ENCODE measurements around the gene GP1BA. TPM values are rescaled to one million over a fixed set of nuclear protein-coding genes. Genes with fewer than 3 reads are reported as not detected.

The GP1BA gene
- total and polyA plus RNA-seq, 2 donors (not counting 1 experiment from before 2014, with no cell fraction given), result not detected

DNA sequence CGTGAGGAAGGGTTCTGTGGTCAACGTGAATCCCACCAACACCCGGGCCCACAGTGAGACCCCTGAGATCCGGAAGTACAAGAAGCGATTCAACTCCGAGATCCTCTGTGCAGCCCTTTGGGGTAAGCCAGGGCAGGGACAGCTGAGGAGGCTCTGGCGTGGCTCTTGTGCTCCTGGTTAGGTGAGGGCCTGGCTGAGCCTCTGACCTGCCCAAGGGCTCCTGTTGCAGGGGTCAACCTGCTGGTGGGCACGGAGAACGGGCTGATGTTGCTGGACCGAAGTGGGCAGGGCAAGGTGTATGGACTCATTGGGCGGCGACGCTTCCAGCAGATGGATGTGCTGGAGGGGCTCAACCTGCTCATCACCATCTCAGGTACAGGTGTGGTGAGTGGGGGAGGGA is 37.0 kb upstream of the GP1BA start:
- peaks cover 31% of the 10 kb centered on the region for H3K36me3 ChIP-seq (ENCODE audit: control insufficient read depth, insufficient read depth, low read length)

GRCh38 chr17:4895657-4896331 is 36.3 kb upstream of the GP1BA start:
- Histone ChIP-seq H3K27me3 (ENCODE audit: control insufficient read depth, insufficient read depth, low read length) (no peaks in the 10 kb centered on the region), H3K4me1 (ENCODE audit: control insufficient read depth, extremely low read depth, insufficient read depth, low read length) (no peaks in the 10 kb centered on the region), H4K20me1 (ENCODE audit: control insufficient read depth, extremely low read depth, insufficient read depth, low read length) (no peaks in the 10 kb centered on the region), H3K36me3 (ENCODE audit: control insufficient read depth, insufficient read depth, low read length) (peaks cover 25% of the 10 kb centered on the region), H3K4me2 (ENCODE audit: extremely low read depth, insufficient read depth, low read length) (no peak overlapping the region), H3K4me3 (replicated peaks in 1 of 4; ENCODE audit: control extremely low read depth in 1 of 4, insufficient read depth in 1 of 4, low read depth in 3 of 4, low read length in 4 of 4) (no peak overlapping the region), H3K27ac (ENCODE audit: insufficient read depth, low read length) (no peak overlapping the region), H3K9me3 (ENCODE audit: control insufficient read depth, insufficient read depth, low read depth, low read length) (no peaks in the 10 kb centered on the region), H3K9ac (ENCODE audit: insufficient read depth, low read length) (no peak overlapping the region), H3K79me2 (ENCODE audit: control insufficient read depth, insufficient read depth, low read length) (no peaks in the 10 kb centered on the region), H2AFZ (ENCODE audit: low read length) (no peak overlapping the region)
- no peak for TF ChIP-seq CTCF (conservative IDR thresholded peaks at IDR 0.05 in 1 of 2, IDR thresholded peaks at IDR 0.05 in 1 of 2; ENCODE audit: low read depth in 1 of 2, low read length in 2 of 2)
- no peak for DNase-seq (ENCODE audit: low read depth in 2 of 2)

More for the DNA sequence above, 37.0 kb upstream of the GP1BA start:
- no peaks in the 10 kb centered on the region for H4K20me1 ChIP-seq (ENCODE audit: control insufficient read depth, extremely low read depth, insufficient read depth, low read length)
- no peaks in the 10 kb centered on the region for H3K27me3 ChIP-seq (ENCODE audit: control insufficient read depth, insufficient read depth, low read length)
- DNase-seq (ENCODE audit: low read depth in 2 of 2), result no peak
- TF ChIP-seq CTCF (conservative IDR thresholded peaks at IDR 0.05 in 1 of 2, IDR thresholded peaks at IDR 0.05 in 1 of 2; ENCODE audit: low read depth in 1 of 2, low read length in 2 of 2) (no peak), EZH2 (IDR thresholded peaks at IDR 0.05; ENCODE audit: low read length, missing control alignments) (no peak)
- H3K4me1 ChIP-seq (ENCODE audit: control insufficient read depth, extremely low read depth, insufficient read depth, low read length), result no peaks in the 10 kb centered on the region
- H3K9me3 ChIP-seq (ENCODE audit: control insufficient read depth, insufficient read depth, low read depth, low read length), result no peaks in the 10 kb centered on the region
- no peaks in the 10 kb centered on the region for H3K79me2 ChIP-seq (ENCODE audit: control insufficient read depth, insufficient read depth, low read length)
- no peak overlapping the region for H3K4me3 ChIP-seq (replicated peaks in 1 of 4; ENCODE audit: control extremely low read depth in 1 of 4, insufficient read depth in 1 of 4, low read depth in 3 of 4, low read length in 4 of 4)
- H3K4me2 ChIP-seq (ENCODE audit: extremely low read depth, insufficient read depth, low read length), result no peak overlapping the region
- H3K9ac ChIP-seq (ENCODE audit: insufficient read depth, low read length), result no peak overlapping the region
- H2AFZ ChIP-seq (ENCODE audit: low read length), result no peak overlapping the region
- H3K27ac ChIP-seq (ENCODE audit: insufficient read depth, low read length), result no peak overlapping the region

- H3K36me3 ChIP-seq (ENCODE audit: control insufficient read depth, insufficient read depth, low read length), result peaks cover 22% of the 10 kb centered on the region
- no peak overlapping the region for H3K9ac ChIP-seq (ENCODE audit: insufficient read depth, low read length)
- no peaks in the 10 kb centered on the region for H4K20me1 ChIP-seq (ENCODE audit: control insufficient read depth, extremely low read depth, insufficient read depth, low read length)
- H3K27ac ChIP-seq (ENCODE audit: insufficient read depth, low read length), result no peak overlapping the region
- no peaks in the 10 kb centered on the region for H3K9me3 ChIP-seq (ENCODE audit: control insufficient read depth, insufficient read depth, low read depth, low read length)
- no peak overlapping the region for H2AFZ ChIP-seq (ENCODE audit: low read length)
- TF ChIP-seq EZH2 (IDR thresholded peaks at IDR 0.05; ENCODE audit: low read length, missing control alignments), result no peak
- no peak for TF ChIP-seq CTCF (conservative IDR thresholded peaks at IDR 0.05 in 1 of 2, IDR thresholded peaks at IDR 0.05 in 1 of 2; ENCODE audit: low read depth in 1 of 2, low read length in 2 of 2)
- no peak for DNase-seq (ENCODE audit: low read depth in 2 of 2)
- H3K4me2 ChIP-seq (ENCODE audit: extremely low read depth, insufficient read depth, low read length), result no peak overlapping the region
- no peaks in the 10 kb centered on the region for H3K27me3 ChIP-seq (ENCODE audit: control insufficient read depth, insufficient read depth, low read length)
- no peak overlapping the region for H3K4me3 ChIP-seq (replicated peaks in 1 of 4; ENCODE audit: control extremely low read depth in 1 of 4, insufficient read depth in 1 of 4, low read depth in 3 of 4, low read length in 4 of 4)
- H3K4me1 ChIP-seq (ENCODE audit: control insufficient read depth, extremely low read depth, insufficient read depth, low read length), result no peaks in the 10 kb centered on the region
- H3K79me2 ChIP-seq (ENCODE audit: control insufficient read depth, insufficient read depth, low read length), result no peaks in the 10 kb centered on the region
Observed at GRCh38 chr17:4896332-4897197, 35.5 kb upstream of the GP1BA start.
